Measurements from ENCODE around the gene MCCC1.

Gene MCCC1

GRCh38 chr3:183058351-183058750 lies 40.9 kb downstream of the MCCC1 start:
- DNase-seq (ENCODE audit: extremely low read depth in 1 of 2, low read depth in 1 of 2), result no peak

- DNase-seq (ENCODE audit: extremely low read depth in 1 of 2, low read depth in 1 of 2), result no peak
Observed at GRCh38 chr3:183050706-183051105, 48.6 kb downstream of the MCCC1 start.

- DNase-seq (ENCODE audit: extremely low read depth in 1 of 2, low read depth in 1 of 2), result no peak
Observed at GRCh38 chr3:183046883-183047282, 52.4 kb downstream of the MCCC1 start.

GRCh38 chr3:183044547-183045229 lies 54.6 kb downstream of the MCCC1 start:
- no peak for DNase-seq (ENCODE audit: extremely low read depth in 1 of 2, low read depth in 1 of 2)

GRCh38 chr3:183038757-183039156 lies 60.5 kb downstream of the MCCC1 start:
- no peak for DNase-seq (ENCODE audit: extremely low read depth in 1 of 2, low read depth in 1 of 2)

GRCh38 chr3:183038221-183038620 lies 61.1 kb downstream of the MCCC1 start:
- no peak for DNase-seq (ENCODE audit: extremely low read depth in 1 of 2, low read depth in 1 of 2)

GRCh38 chr3:183033746-183034145 lies 65.5 kb downstream of the MCCC1 start:
- DNase-seq (ENCODE audit: extremely low read depth in 1 of 2, low read depth in 1 of 2), result no peak

GRCh38 chr3:183032880-183033555 lies 66.3 kb downstream of the MCCC1 start:
- no peak for DNase-seq (ENCODE audit: extremely low read depth in 1 of 2, low read depth in 1 of 2)

GRCh38 chr3:183031826-183032225 lies 67.5 kb downstream of the MCCC1 start:
- no peak for DNase-seq (ENCODE audit: extremely low read depth in 1 of 2, low read depth in 1 of 2)

- no peak for DNase-seq (ENCODE audit: extremely low read depth in 1 of 2, low read depth in 1 of 2)
Observed at GRCh38 chr3:183028416-183028815, 70.9 kb downstream of the MCCC1 start.

GRCh38 chr3:183027276-183027675 lies 72.0 kb downstream of the MCCC1 start:
- DNase-seq (ENCODE audit: extremely low read depth in 1 of 2, low read depth in 1 of 2), result no peak

- DNase-seq (ENCODE audit: extremely low read depth in 1 of 2, low read depth in 1 of 2), result no peak
Observed at GRCh38 chr3:183022936-183023516, 76.3 kb downstream of the MCCC1 start.

GRCh38 chr3:183018421-183019192 lies 80.7 kb downstream of the MCCC1 start:
- no peak for DNase-seq (ENCODE audit: extremely low read depth in 1 of 2, low read depth in 1 of 2)

- DNase-seq (ENCODE audit: extremely low read depth in 1 of 2, low read depth in 1 of 2), result no peak
Observed at GRCh38 chr3:183015185-183015584, 84.1 kb downstream of the MCCC1 start.

GRCh38 chr3:183013856-183014255 lies 85.4 kb downstream of the MCCC1 start:
- DNase-seq (ENCODE audit: extremely low read depth in 1 of 2, low read depth in 1 of 2), result no peak

- no peak for DNase-seq (ENCODE audit: extremely low read depth in 1 of 2, low read depth in 1 of 2)
Observed at GRCh38 chr3:183013074-183013473, 86.2 kb downstream of the MCCC1 start.

- no peak for DNase-seq (ENCODE audit: extremely low read depth in 1 of 2, low read depth in 1 of 2)
Observed at GRCh38 chr3:183008800-183009199, 90.5 kb downstream of the MCCC1 start.

GRCh38 chr3:183008303-183008702 lies 91.0 kb downstream of the MCCC1 start:
- DNase-seq (ENCODE audit: extremely low read depth in 1 of 2, low read depth in 1 of 2), result no peak

GRCh38 chr3:183006396-183007002 lies 92.8 kb downstream of the MCCC1 start:
- DNase-seq (ENCODE audit: extremely low read depth in 1 of 2, low read depth in 1 of 2), result no peak

GRCh38 chr3:182999767-183000166 lies 99.5 kb downstream of the MCCC1 start:
- no peak for DNase-seq (ENCODE audit: extremely low read depth in 1 of 2, low read depth in 1 of 2)
